ENCODE data around the gene CASQ2. TPM values are rescaled to one million over a fixed set of nuclear protein-coding genes. Genes with fewer than 3 reads are reported as not detected.
A peak's percentile ranks its signal among the peaks of the same experiment; 100 is the strongest.

Gene CASQ2
- total RNA-seq, 2 donors from 2014 or later = 0.26 TPM; not detected in 1

- ATAC-seq (peak; percentile 92), DNase-seq (peak; percentile 68 to 78 (median 73))
- Histone ChIP-seq H3K4me3 (no peak overlapping the region), H3K36me3 (replicated peaks in 1 of 2; ENCODE audit: insufficient read depth in 1 of 2, low read depth in 2 of 2) (no peaks in the 10 kb centered on the region), H3K9me3 (no peaks in the 10 kb centered on the region), H3K27me3 (no peaks in the 10 kb centered on the region), H3K27ac (peak overlapping the region in 3 of 4 donors; percentile 43 to 66 (median 65)), H3K4me1 (peaks cover 29% of the 10 kb centered on the region)
- intact Hi-C loops (cut with DNase I) = no loop called here
- 33 to 47% methylated on average over 3 of the region's 3 CpGs for WGBS, 2 donors
- TF ChIP-seq POLR2A (IDR thresholded peaks at IDR 0.05) (no peak), CTCF (IDR thresholded peaks at IDR 0.05) (no peak)
These were observed 42.8 kb upstream of the CASQ2 start for GRCh38 chr1:115811140-115811828.

- H3K9me3 ChIP-seq = no peaks in the 10 kb centered on the region
- peak overlapping the region; percentile 43 to 66 (median 58) for H3K27ac ChIP-seq
- intact Hi-C loops (cut with DNase I) = no loop called here
- H3K4me3 ChIP-seq = no peak overlapping the region
- no peak for TF ChIP-seq CTCF (IDR thresholded peaks at IDR 0.05)
- no peak for TF ChIP-seq POLR2A (IDR thresholded peaks at IDR 0.05)
- DNase-seq (peak in 1 of 4 donors; percentile 35), ATAC-seq (peak; percentile 14)
- H3K36me3 ChIP-seq (replicated peaks in 1 of 2; ENCODE audit: insufficient read depth in 1 of 2, low read depth in 2 of 2) = no peaks in the 10 kb centered on the region
- peaks cover 25% of the 10 kb centered on the region for H3K4me1 ChIP-seq
- WGBS, 2 donors = 45 to 54% methylated on average over 2 of the region's 2 CpGs
- H3K27me3 ChIP-seq = no peaks in the 10 kb centered on the region
These were observed 42.1 kb upstream of the CASQ2 start for GRCh38 chr1:115810609-115811008.

- WGBS, 2 donors = 88 to 90% methylated on average over 2 of the region's 2 CpGs
- intact Hi-C loops (cut with DNase I) = loop anchor here (5.0 kb wide), 1 partner anchor 167 kb away; the partner anchor contains the start of gene SLC22A15
These were observed 41.3 kb upstream of the CASQ2 start for GRCh38 chr1:115809847-115810246.

DNA sequence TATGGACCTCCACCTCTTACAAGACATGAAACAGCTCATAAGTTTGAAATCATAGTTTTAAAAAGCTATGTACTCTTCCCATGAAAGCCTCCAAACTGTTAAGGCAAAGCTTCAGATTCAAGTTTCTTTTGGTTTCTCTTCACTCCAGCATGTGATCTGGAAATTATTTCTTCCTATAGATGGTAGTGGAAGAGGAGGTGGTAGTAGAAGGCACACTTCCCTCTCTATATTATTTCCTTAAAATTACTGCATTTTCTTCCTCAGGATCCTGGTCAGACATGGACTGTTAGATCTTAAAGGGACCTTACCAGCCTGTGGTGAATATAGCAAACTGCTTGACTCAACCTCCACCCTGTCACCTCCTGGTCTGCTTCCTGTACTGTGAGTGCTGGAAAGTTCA is 40.6 kb upstream of the CASQ2 start:
- Histone ChIP-seq H3K27me3 (no peaks in the 10 kb centered on the region), H3K4me1 (peaks cover 23% of the 10 kb centered on the region), H3K4me3 (no peak overlapping the region), H3K36me3 (replicated peaks in 1 of 2; ENCODE audit: insufficient read depth in 1 of 2, low read depth in 2 of 2) (no peaks in the 10 kb centered on the region), H3K9me3 (no peaks in the 10 kb centered on the region), H3K27ac (no peak overlapping the region)
- intact Hi-C loops (cut with DNase I) = loop anchor here (5.0 kb wide), 1 partner anchor 168 kb away; the partner anchor contains the start of gene SLC22A15
- no peak for DNase-seq
- no peak for ATAC-seq
- TF ChIP-seq CTCF (IDR thresholded peaks at IDR 0.05) (no peak), POLR2A (IDR thresholded peaks at IDR 0.05) (no peak)

More at GRCh38 chr1:115809847-115810246, 41.3 kb upstream of the CASQ2 start:
- H3K27ac ChIP-seq = peak overlapping the region in 1 of 4 donors; percentile 50
- no peaks in the 10 kb centered on the region for H3K36me3 ChIP-seq (replicated peaks in 1 of 2; ENCODE audit: insufficient read depth in 1 of 2, low read depth in 2 of 2)
- H3K4me1 ChIP-seq = peaks cover 23% of the 10 kb centered on the region
- H3K4me3 ChIP-seq = no peak overlapping the region
- TF ChIP-seq CTCF (IDR thresholded peaks at IDR 0.05) (no peak), POLR2A (IDR thresholded peaks at IDR 0.05) (no peak)
- DNase-seq = no peak
- H3K9me3 ChIP-seq = no peaks in the 10 kb centered on the region
- no peaks in the 10 kb centered on the region for H3K27me3 ChIP-seq
- ATAC-seq = no peak

- H3K36me3 ChIP-seq (replicated peaks in 1 of 2; ENCODE audit: insufficient read depth in 1 of 2, low read depth in 2 of 2) = no peaks in the 10 kb centered on the region
- peak; percentile 57 for ATAC-seq
- H3K27me3 ChIP-seq = no peaks in the 10 kb centered on the region
- intact Hi-C loops (cut with DNase I) = loop anchor here (5.0 kb wide), 1 partner anchor 170 kb away; the partner anchor contains the start of gene SLC22A15
- peak; percentile 71 to 83 (median 74) for DNase-seq
- H3K4me3 ChIP-seq = no peak overlapping the region
- no peaks in the 10 kb centered on the region for H3K9me3 ChIP-seq
- H3K27ac ChIP-seq = no peak overlapping the region
- TF ChIP-seq CTCF (IDR thresholded peaks at IDR 0.05) (peak; percentile 41 to 79 (median 65)), POLR2A (IDR thresholded peaks at IDR 0.05) (no peak)
- 0% methylated on average over 2 of the region's 2 CpGs for WGBS, 2 donors
- peaks cover 23% of the 10 kb centered on the region for H3K4me1 ChIP-seq
These were observed 39.2 kb upstream of the CASQ2 start for GRCh38 chr1:115807723-115808122.

Measured in body of pancreas (tissue), 4 donors.